HG02938 (cell line): ENCODE results near the gene NDUFA13.

Source experiments
- ATAC-seq: cut with Tn5 transposase; IDR thresholded peaks from one replicate; pipeline ENCODE4 v1.9.1; 2021; ENCODE audit warnings: mild to moderate bottlenecking, moderate library complexity; ENCODE audit not compliant: unreplicated experiment

The NDUFA13 gene

GRCh38 chr19:19506592-19506991 is 9.4 kb upstream of the NDUFA13 start:
- ATAC-seq = no peak

GRCh38 chr19:19507354-19507753 is 8.7 kb upstream of the NDUFA13 start:
- no peak for ATAC-seq

- no peak for ATAC-seq
Observed at GRCh38 chr19:19508217-19508616, 7.8 kb upstream of the NDUFA13 start.

GRCh38 chr19:19510432-19510831 is 5.6 kb upstream of the NDUFA13 start:
- no peak for ATAC-seq

DNA sequence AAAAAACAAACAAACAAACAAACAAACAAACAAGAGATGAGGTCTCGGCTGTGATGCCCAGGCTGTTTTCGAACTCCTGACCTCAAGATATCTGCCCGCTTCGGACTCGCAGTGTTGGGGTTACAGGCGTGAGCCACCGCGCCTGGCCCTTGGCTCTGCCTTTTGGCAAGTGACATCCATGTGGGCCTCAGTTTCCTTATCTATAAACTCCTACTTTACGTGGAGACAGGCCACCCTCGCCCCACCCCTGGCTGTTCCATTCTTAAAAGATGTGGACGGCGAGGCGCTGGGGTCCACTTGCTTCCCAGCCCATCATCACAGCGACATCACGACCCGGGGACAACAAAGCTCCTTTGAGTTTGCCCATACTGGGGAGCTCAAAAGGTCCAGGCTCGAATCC is 2.3 kb upstream of the NDUFA13 start:
- no peak for ATAC-seq

- ATAC-seq = no peak
Observed at GRCh38 chr19:19514215-19514657, 1.8 kb upstream of the NDUFA13 start.

- no peak for ATAC-seq
Observed at GRCh38 chr19:19514881-19515641, 964 bp upstream of the NDUFA13 start, which contains the start of gene TSSK6. TSS of gene TSSK6 (minus strand) at chr19:19515548. CDS start at chr19:19515427, 121 bp downstream.

GRCh38 chr19:19517235-19517619 is 1.2 kb downstream of the NDUFA13 start:
- ATAC-seq = no peak

DNA sequence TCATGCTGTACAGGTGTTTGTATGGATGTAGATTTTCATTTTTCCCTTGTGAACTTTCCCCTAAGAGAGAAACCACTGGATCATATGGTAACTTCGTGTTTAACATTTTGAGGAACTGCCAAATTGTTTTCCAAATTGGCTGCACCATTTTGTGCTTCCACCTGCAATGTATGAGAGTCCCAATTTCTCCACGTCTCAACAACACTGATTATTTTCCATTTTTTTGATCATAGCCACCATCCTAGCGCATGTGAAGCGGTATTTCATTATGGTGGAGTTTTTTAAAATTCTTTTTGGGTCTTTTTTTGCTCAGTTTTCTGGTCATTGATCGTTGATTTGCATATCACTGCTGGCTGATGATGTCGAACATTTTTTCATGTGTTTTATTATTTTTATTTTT is 5.0 kb downstream of the NDUFA13 start:
- no peak for ATAC-seq

GRCh38 chr19:19523177-19523576 is 7.2 kb downstream of the NDUFA13 start:
- ATAC-seq = no peak

DNA sequence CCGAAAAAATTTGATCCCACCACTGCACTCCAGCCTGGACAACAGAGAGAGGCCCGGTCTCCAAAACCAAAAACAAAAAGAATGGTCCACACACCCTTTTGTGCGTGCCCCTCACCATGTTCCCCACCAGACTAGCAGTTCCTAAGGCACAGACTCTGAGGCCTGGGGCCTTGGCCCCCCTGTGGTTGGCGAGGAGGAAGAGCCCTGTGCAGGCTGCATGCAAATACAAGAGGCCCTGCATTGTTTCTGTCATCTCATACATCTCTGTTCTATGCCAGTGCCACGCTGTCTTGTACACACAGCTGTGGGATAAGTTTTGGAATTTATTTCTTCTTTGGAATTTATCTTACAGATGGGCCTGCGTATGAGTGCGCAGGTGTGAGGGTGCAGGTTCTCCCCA is 8.0 kb downstream of the NDUFA13 start:
- ATAC-seq = no peak

GRCh38 chr19:19525611-19526380 is 9.8 kb downstream of the NDUFA13 start:
- no peak for ATAC-seq

DNA sequence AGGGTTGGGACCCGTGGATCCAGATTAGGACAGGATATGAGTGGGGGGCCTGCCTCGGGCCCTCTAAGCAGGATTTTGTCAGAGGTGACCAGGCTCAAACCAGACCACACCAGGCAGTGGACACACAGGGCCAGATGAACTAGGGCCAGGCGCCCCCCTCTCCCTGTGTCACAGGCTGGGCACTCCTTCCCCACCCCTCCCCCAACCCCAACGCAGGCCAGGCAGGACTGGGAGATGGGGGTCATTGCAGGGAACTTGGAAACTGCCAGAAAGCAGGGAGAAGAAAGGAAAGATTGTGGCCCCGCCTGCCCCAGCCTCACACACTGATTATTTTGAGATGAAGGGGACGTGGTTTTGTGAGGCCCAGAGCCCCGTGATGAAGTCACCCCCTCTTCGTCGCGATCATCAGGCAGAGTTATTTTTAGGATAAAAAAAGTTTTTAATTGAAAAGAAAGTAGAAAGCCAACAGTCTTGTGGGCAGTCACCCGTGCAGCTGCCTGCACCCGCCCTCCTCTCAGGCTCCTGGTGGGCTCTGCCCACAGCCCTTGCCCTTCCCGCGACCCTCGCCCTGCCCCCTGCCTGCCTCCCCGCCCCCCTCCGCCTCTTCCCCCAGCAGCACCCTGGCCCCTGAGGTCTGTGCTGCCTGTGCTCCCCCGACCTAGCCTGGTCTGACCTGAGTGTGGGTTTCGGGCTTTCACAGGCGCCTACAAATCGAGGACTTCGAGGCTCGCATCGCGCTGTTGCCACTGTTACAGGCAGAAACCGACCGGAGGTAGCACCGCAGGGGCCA is 10.8 kb downstream of the NDUFA13 start:
- ATAC-seq = no peak

GRCh38 chr19:19527371-19527656 is 11.3 kb downstream of the NDUFA13 start:
- ATAC-seq = no peak

- no peak for ATAC-seq
Observed at GRCh38 chr19:19527674-19528625, 11.9 kb downstream of the NDUFA13 start.

DNA sequence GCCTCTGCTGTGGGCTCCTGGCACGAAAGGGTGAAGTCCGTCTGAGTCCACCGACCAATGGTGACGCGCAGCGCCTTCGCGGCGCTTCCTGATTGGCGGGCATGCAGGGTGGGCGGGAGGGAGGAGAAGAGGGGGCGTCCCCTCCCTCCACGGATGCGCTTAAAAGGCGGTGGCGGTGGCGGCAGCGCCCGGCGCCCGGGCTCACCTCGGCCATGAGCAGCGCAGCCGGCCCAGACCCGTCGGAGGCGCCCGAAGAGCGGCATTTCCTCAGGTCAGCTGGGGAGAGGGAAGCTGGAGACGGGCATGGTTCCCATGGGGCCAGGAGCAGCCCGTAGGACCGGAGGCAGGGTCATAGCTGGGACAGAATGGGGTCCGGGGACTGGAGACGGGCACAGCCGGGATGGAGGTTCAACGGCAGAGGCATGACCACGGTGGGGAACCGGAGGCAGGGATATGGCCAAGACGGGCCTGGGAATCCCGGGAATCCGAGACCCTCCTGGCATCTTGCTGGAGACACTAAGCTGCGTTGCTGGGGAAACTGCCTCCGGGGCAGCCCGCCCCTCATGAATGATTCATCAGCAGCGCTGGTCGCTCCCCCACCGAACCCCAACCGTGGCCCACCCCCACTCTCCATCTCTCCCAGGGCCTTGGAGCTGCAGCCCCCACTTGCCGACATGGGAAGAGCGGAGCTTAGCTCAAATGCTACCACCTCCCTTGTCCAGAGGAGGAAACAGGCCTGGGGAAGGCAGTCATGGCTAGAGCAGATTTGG is 12.9 kb downstream of the NDUFA13 start, which contains the start of gene YJEFN3:
YJEFN3 (plus strand) TSS at position 191 of the 770 bp plus-strand sequence; CDS start at position 213, 22 bp downstream.
- no peak for ATAC-seq

DNA sequence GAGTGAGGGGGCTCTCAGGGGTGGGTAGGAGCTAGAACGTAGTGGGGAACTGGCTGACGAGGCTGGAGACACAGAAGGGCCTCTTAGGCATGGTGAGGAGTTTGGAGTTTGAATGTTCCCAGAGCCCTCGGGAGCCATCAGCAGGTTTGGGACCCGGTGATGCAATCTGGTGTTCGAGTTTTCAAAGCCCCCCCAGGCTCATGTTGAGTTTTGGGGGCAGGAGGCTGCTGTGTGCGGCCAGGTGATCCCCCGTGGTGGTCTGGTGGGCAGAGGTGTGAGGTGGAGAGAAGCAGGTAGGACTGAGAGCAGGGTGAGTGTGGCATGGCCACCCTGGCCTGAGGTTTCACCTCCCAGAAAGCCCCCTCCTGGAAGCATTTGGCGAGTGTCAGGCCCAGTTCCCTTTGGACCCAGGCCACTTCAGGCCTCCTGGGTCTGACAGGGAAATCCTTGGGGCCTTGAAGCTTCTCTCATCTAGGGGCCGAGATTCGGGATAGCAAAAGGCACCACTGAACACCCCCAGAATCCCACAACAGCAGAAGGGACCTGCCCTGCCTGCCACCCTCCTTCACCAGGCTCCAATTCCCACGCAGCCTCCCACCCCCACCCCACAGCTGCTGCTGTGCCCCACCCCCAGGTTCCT is 13.9 kb downstream of the NDUFA13 start:
- no peak for ATAC-seq

DNA sequence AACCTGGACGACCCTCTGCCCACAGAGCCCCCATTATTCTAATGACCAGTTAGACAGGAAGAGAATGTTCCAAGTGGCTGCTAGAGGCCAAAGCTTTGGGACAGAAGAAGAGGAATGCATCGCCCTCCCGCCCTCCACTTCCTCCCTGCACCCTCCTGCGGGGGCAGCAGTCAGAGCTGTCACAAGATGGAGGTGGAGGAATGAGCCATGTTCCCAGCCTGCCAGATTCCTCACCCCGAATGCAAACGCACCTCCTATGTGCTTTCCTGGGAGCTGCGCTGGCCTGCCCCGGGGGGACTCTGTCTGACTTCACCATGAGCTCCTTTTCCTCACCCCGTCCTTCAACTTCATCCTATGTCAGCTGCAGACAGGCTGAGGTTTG is 14.4 kb downstream of the NDUFA13 start:
- ATAC-seq = no peak

DNA sequence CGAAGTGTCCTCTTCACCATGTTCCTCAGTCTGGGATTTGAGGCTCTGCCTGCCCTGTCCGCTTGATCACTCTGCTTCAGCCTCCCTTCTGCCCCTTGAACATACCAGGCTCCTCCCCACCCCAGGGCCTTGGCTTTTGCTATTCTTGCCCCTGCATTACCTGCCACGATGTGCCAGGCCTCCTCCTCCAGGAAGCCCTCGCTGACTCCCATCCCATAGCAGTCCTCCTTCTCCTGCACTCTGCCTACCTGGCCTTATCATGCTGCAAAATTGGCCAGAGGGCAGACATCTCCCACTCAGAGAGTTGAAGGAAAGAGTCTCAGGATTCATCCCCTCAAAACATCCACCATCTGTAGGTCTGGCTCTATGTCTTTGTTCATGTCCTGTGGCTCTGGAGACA is 14.9 kb downstream of the NDUFA13 start:
- ATAC-seq = no peak
